CD14-positive monocyte (primary cell): Measurements from ENCODE around the gene MMP1. TPM values are rescaled to one million over a fixed set of nuclear protein-coding genes. Genes with fewer than 3 reads are reported as not detected.
A peak's percentile ranks its signal among the peaks of the same experiment; 100 is the strongest.

ENCODE experiments used
- DNase-seq, 3 donors: peaks; one replicate each; pipeline ENCODE4 v3.0.0-alpha.2; 2011 to 2022
- H2AFZ ChIP-seq: 2 replicates; pipeline ENCODE4 v1.6.0; 2012; ENCODE audit warnings: mild to moderate bottlenecking, low read depth, low read length, inconsistent platforms; ENCODE audit not compliant: insufficient read depth, poor library complexity, severe bottlenecking
- H3K27ac ChIP-seq, 2 donors: 1 replicate in 1 of 2; 2 replicates in 1 of 2; pipeline ENCODE4 v1.5.1; 2012 to 2013; ENCODE audit warnings: low read length in 2 of 2, control low read depth in 1 of 2, inconsistent platforms in 1 of 2, low read depth in 1 of 2, mild to moderate bottlenecking in 1 of 2
- H3K27me3 ChIP-seq, 2 donors: one replicate each; pipeline versions ENCODE4 v1.6.0 to v1.6.1; 2011 to 2013; ENCODE audit warnings: low read length in 2 of 2; ENCODE audit not compliant: control insufficient read depth in 2 of 2, insufficient read depth in 2 of 2
- H3K36me3 ChIP-seq, 2 donors: replicated peaks in 1 of 2; 1 replicate in 1 of 2; 2 replicates in 1 of 2; pipeline versions ENCODE4 v1.5.1 to v1.6.1; 2012 to 2013; ENCODE audit warnings: low read length in 2 of 2, control low read depth in 1 of 2, inconsistent platforms in 1 of 2, mild to moderate bottlenecking in 1 of 2; ENCODE audit not compliant: insufficient read depth in 2 of 2, control insufficient read depth in 1 of 2
- H3K4me1 ChIP-seq, 2 donors: 1 replicate in 1 of 2; 2 replicates in 1 of 2; pipeline versions ENCODE4 v1.5.1 to v1.6.1; 2012 to 2013; ENCODE audit warnings: low read length in 2 of 2, control low read depth in 1 of 2, inconsistent platforms in 1 of 2, mild to moderate bottlenecking in 1 of 2, moderate library complexity in 1 of 2; ENCODE audit not compliant: insufficient read depth in 2 of 2, control insufficient read depth in 1 of 2
- H3K4me2 ChIP-seq: replicated peaks from 2 replicates; pipeline ENCODE3; 2012; ENCODE audit warnings: low read length, moderate library complexity, mild to moderate bottlenecking; ENCODE audit not compliant: poor library complexity, severe bottlenecking; ENCODE audit errors: extremely low read depth
- H3K4me3 ChIP-seq, 3 experiments: fragments of 200-600 bp in 1 of 3; sonication (generic) in 1 of 3; replicated peaks in 1 of 3; 1 replicate in 2 of 3; 2 replicates in 1 of 3; pipeline ENCODE4 v1.5.1; 2011 to 2013; ENCODE audit warnings: low read length in 3 of 3, mild to moderate bottlenecking in 3 of 3, control low read depth in 2 of 3, low read depth in 2 of 3, inconsistent platforms in 1 of 3, moderate library complexity in 1 of 3
- H3K79me2 ChIP-seq: 2 replicates; pipeline ENCODE4 v1.6.0; 2012; ENCODE audit warnings: mild to moderate bottlenecking, control low read depth, inconsistent platforms, low read length, moderate library complexity; ENCODE audit not compliant: insufficient read depth
- H3K9ac ChIP-seq: 2 replicates; pipeline ENCODE4 v1.6.0; 2017; ENCODE audit warnings: low read length, mild to moderate bottlenecking; ENCODE audit not compliant: insufficient read depth, poor library complexity, severe bottlenecking
- H3K9me3 ChIP-seq, 2 donors: replicated peaks in 1 of 2; 1 replicate in 1 of 2; 2 replicates in 1 of 2; pipeline versions ENCODE4 v1.5.1 to v1.6.1; 2012 to 2013; ENCODE audit warnings: low read length in 2 of 2, control low read depth in 1 of 2; ENCODE audit not compliant: control insufficient read depth in 1 of 2, insufficient read depth in 1 of 2
- H4K20me1 ChIP-seq: 2 replicates; pipeline ENCODE4 v1.6.0; 2012; ENCODE audit warnings: mild to moderate bottlenecking, low read length, control low read depth, moderate library complexity; ENCODE audit not compliant: insufficient read depth
- H3K27ac Mint-ChIP-seq, 7 donors: one replicate each; pipeline ENCODE4 v1.8.0; 2020; ENCODE audit warnings: mild to moderate bottlenecking in 7 of 7, mixed read lengths in 7 of 7, moderate library complexity in 6 of 7, inconsistent platforms in 2 of 7
- H3K27me3 Mint-ChIP-seq, 3 donors: one replicate each; pipeline ENCODE4 v1.8.0; 2021 to 2022; ENCODE audit warnings: low read depth in 3 of 3, mild to moderate bottlenecking in 3 of 3, mixed read lengths in 3 of 3, moderate library complexity in 3 of 3, inconsistent platforms in 1 of 3
- H3K36me3 Mint-ChIP-seq, 2 donors: one replicate each; pipeline ENCODE4 v1.8.0; 2020; ENCODE audit warnings: mixed read lengths in 2 of 2, inconsistent platforms in 1 of 2, mild to moderate bottlenecking in 1 of 2
- H3K4me1 Mint-ChIP-seq: one replicate; pipeline ENCODE4 v1.8.0; 2020; ENCODE audit warnings: mild to moderate bottlenecking, mixed read lengths
- H3K4me3 Mint-ChIP-seq, 2 donors: one replicate each; pipeline ENCODE4 v1.8.0; 2020; ENCODE audit warnings: mild to moderate bottlenecking in 2 of 2, mixed read lengths in 2 of 2, moderate library complexity in 1 of 2
- H3K9me3 Mint-ChIP-seq, 7 donors: one replicate each; pipeline ENCODE4 v1.8.0; 2020 to 2022; ENCODE audit warnings: mixed read lengths in 7 of 7, mild to moderate bottlenecking in 6 of 7, moderate library complexity in 6 of 7, inconsistent platforms in 2 of 7
- WGBS: methylation state at CpG from one replicate; pipeline ENCODE4 v1.1.5; 2013; ENCODE audit warnings: missing lambda C conversion rate; ENCODE audit not compliant: insufficient coverage; 5-methylcytosine and 5-hydroxymethylcytosine counted together
- intact Hi-C, 2 donors: fragments of 100-400 bp; cut with micrococcal nuclease; formaldehyde crosslinking; loops; one replicate each; pipeline versions ENCODE4 v1.15.0 to v1.15.1; 2023
- polyA plus RNA-seq, 3 donors: library from polyadenylated mRNA; depleted of rRNA in 1 of 3; unstranded in 2 of 3; stranded (reverse) in 1 of 3; fragments of 300-500 nt in 2 of 3; fragments of >200 nt in 1 of 3; fragmentation: Illumina TruSeq in 2 of 3; gene quantifications; 1 replicate in 2 of 3; 2 replicates in 1 of 3; pipeline ENCODE4 v1.2.3, GENCODE V29; 2012 to 2021
- TF ChIP-seq, protein P1 (sequence below): fragments of 200-600 bp; IDR thresholded peaks from one replicate; pipeline ENCODE4 v1.8.0; 2022; ENCODE audit warnings: antibody characterized with exemption, mild to moderate bottlenecking

MMP1 gene
- polyA plus RNA-seq, 3 donors: not detected

GRCh38 chr11:102810950-102811660, 13.1 kb upstream of the MMP1 start:
- Histone ChIP-seq H4K20me1 (no peaks in the 10 kb centered on the region), H3K9me3 (no peaks in the 10 kb centered on the region), H3K4me1 (no peaks in the 10 kb centered on the region), H3K4me2 (no peak overlapping the region), H3K4me3 (no peak overlapping the region), H2AFZ (no peak overlapping the region), H3K27me3 (peaks cover 0 to 2% of the 10 kb centered on the region in 2 donors), H3K9ac (no peak overlapping the region), H3K27ac (no peak overlapping the region), H3K36me3 (no peaks in the 10 kb centered on the region), H3K79me2 (no peaks in the 10 kb centered on the region)
- H3K27ac Mint-ChIP-seq: no peak overlapping the region
- H3K36me3 Mint-ChIP-seq: no peaks in the 10 kb centered on the region
- intact Hi-C loops: no loop called here
- no peak for DNase-seq
- 40% methylated on average over 1 of the region's 3 CpGs for WGBS
- H3K4me3 Mint-ChIP-seq: peak overlapping the region in 1 of 2 donors; percentile 28
- peaks cover 5 to 9% (median 8%) of the 10 kb centered on the region in 3 donors for H3K27me3 Mint-ChIP-seq
- H3K4me1 Mint-ChIP-seq: no peaks in the 10 kb centered on the region
- TF ChIP-seq, protein P1, sequence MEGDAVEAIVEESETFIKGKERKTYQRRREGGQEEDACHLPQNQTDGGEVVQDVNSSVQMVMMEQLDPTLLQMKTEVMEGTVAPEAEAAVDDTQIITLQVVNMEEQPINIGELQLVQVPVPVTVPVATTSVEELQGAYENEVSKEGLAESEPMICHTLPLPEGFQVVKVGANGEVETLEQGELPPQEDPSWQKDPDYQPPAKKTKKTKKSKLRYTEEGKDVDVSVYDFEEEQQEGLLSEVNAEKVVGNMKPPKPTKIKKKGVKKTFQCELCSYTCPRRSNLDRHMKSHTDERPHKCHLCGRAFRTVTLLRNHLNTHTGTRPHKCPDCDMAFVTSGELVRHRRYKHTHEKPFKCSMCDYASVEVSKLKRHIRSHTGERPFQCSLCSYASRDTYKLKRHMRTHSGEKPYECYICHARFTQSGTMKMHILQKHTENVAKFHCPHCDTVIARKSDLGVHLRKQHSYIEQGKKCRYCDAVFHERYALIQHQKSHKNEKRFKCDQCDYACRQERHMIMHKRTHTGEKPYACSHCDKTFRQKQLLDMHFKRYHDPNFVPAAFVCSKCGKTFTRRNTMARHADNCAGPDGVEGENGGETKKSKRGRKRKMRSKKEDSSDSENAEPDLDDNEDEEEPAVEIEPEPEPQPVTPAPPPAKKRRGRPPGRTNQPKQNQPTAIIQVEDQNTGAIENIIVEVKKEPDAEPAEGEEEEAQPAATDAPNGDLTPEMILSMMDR: peak; percentile 28
- peaks cover 0 to 4% (median 0%) of the 10 kb centered on the region in 7 donors for H3K9me3 Mint-ChIP-seq

DNA sequence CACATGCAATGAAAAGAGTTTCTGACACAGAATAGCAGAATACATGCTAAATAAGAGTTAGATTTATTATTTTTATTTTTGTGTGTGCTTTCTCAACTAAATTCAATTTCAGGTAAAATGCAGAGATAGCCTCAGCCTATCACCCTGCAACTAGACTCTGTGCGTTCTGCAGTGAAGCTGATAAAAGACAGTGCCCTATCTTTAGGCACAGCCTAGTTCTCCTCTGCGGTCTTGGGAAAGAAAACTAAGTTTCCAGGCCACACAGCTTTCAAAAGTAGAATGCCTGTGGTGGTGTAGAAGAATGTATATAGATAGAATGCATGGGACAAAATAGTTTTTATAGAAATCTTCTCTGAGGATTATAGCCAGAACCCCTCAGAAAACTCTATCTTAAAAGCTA, 12.0 kb upstream of the MMP1 start:
- H3K4me1 Mint-ChIP-seq: no peaks in the 10 kb centered on the region
- no peak overlapping the region for H3K4me3 Mint-ChIP-seq
- Histone ChIP-seq H3K27ac (no peak overlapping the region), H3K4me2 (no peak overlapping the region), H3K4me1 (no peaks in the 10 kb centered on the region), H3K79me2 (no peaks in the 10 kb centered on the region), H4K20me1 (no peaks in the 10 kb centered on the region), H3K4me3 (no peak overlapping the region), H2AFZ (no peak overlapping the region), H3K9me3 (no peaks in the 10 kb centered on the region), H3K27me3 (peaks cover 0 to 2% of the 10 kb centered on the region in 2 donors), H3K36me3 (no peaks in the 10 kb centered on the region), H3K9ac (no peak overlapping the region)
- TF ChIP-seq, protein P1: no peak
- peaks cover 0 to 4% (median 0%) of the 10 kb centered on the region in 7 donors for H3K9me3 Mint-ChIP-seq
- peaks cover 5 to 11% (median 11%) of the 10 kb centered on the region in 3 donors for H3K27me3 Mint-ChIP-seq
- no CpG with 5 or more reads among the region's 2 CpGs for WGBS
- H3K36me3 Mint-ChIP-seq: no peaks in the 10 kb centered on the region
- no peak overlapping the region for H3K27ac Mint-ChIP-seq
- no peak for DNase-seq
- intact Hi-C loops: no loop called here
